ENCODE data around the gene WDR31. TPM values are rescaled to one million over a fixed set of nuclear protein-coding genes. Genes with fewer than 3 reads are reported as not detected.

WDR31 gene
- polyA plus RNA-seq, 1 donor (not counting 4 experiments of a cell fraction or from before 2014, with no cell fraction given) = 0.94 TPM

GRCh38 chr9:113266174-113266573, 73.9 kb downstream of the WDR31 start:
- TF ChIP-seq CTCF (optimal IDR thresholded peaks at IDR 0.05 in 1 of 3, IDR thresholded peaks at IDR 0.05 in 1 of 3, conservative IDR thresholded peaks at IDR 0.05 in 1 of 3; ENCODE audit: extremely low read depth in 1 of 3, insufficient read depth in 2 of 3, low read length in 3 of 3) (no peak), EZH2 (IDR thresholded peaks at IDR 0.05; ENCODE audit: low read length) (no peak)
- Histone ChIP-seq H3K4me2 (ENCODE audit: control insufficient read depth, extremely low read depth, insufficient read depth, low read depth, low read length) (no peak overlapping the region), H3K9ac (ENCODE audit: control insufficient read depth, extremely low read depth, insufficient read depth, low read length) (no peak overlapping the region), H3K79me2 (ENCODE audit: control insufficient read depth, insufficient read depth, low read length) (no peaks in the 10 kb centered on the region), H3K4me3 (ENCODE audit: control insufficient read depth in 2 of 3, extremely low read depth in 1 of 3, insufficient read depth in 2 of 3, low read depth in 1 of 3, low read length in 3 of 3) (no peak overlapping the region), H2AFZ (ENCODE audit: control insufficient read depth, low read length) (no peak overlapping the region), H3K9me1 (ENCODE audit: control insufficient read depth, extremely low read depth, insufficient read depth, low read length) (no peaks in the 10 kb centered on the region), H3K27ac (ENCODE audit: control insufficient read depth, insufficient read depth, low read length) (no peak overlapping the region), H3K36me3 (ENCODE audit: control insufficient read depth in 2 of 2, extremely low read depth in 1 of 2, insufficient read depth in 2 of 2, low read length in 2 of 2) (peaks cover 9 to 15% of the 10 kb centered on the region in 2 experiments), H3K4me1 (ENCODE audit: control insufficient read depth, extremely low read depth, insufficient read depth, low read length) (no peaks in the 10 kb centered on the region), H3K9me3 (ENCODE audit: control insufficient read depth, low read depth, low read length) (no peaks in the 10 kb centered on the region), H3K27me3 (ENCODE audit: control insufficient read depth, extremely low read depth, insufficient read depth, low read length) (no peaks in the 10 kb centered on the region), H4K20me1 (ENCODE audit: control insufficient read depth, extremely low read depth, insufficient read depth, low read length) (no peaks in the 10 kb centered on the region)
- no peak for FAIRE-seq
- no peak for DNase-seq (ENCODE audit: low read depth, low spot score)
- dilution Hi-C loops (cut with MboI; ENCODE audit: extremely low pct_ligation_motif_present, low sequenced_read_pairs) = no loop called here

Other genes starting within 250 kb of the WDR31 start
- gene SLC31A2, start 189.3 kb downstream of the WDR31 start, polyA plus RNA-seq = 111 to 164 TPM (median 122 TPM) in 3 replicates
- 22.4 to 31.4 TPM (median 22.7 TPM) in 3 replicates for gene FKBP15, start 119.0 kb downstream of the WDR31 start, polyA plus RNA-seq
- gene SLC31A1, start 118.7 kb downstream of the WDR31 start, polyA plus RNA-seq = 15.7 to 21.1 TPM (median 20.3 TPM) in 3 replicates
- gene CDC26, start 64.7 kb downstream of the WDR31 start, polyA plus RNA-seq = 24.0 to 56.8 TPM (median 43.5 TPM) in 3 replicates
- gene PRPF4, start 64.6 kb downstream of the WDR31 start, polyA plus RNA-seq = 22.1 to 46.4 TPM (median 28.8 TPM) in 3 replicates
- 0.10 TPM in 1 of 3 replicates, not detected in the others for gene RNF183, start 36.9 kb downstream of the WDR31 start, polyA plus RNA-seq
- gene BSPRY, start 9.3 kb upstream of the WDR31 start, polyA plus RNA-seq = 0.41 to 0.54 TPM (median 0.54 TPM) in 3 replicates
- 14.7 to 27.9 TPM (median 16.5 TPM) in 3 replicates for gene HDHD3, start 36.7 kb upstream of the WDR31 start, polyA plus RNA-seq
- 6.7 to 9.3 TPM (median 9.0 TPM) in 3 replicates for gene ALAD, start 61.0 kb upstream of the WDR31 start, polyA plus RNA-seq
- 52.0 to 77.2 TPM (median 69.0 TPM) in 3 replicates for gene POLE3, start 70.4 kb upstream of the WDR31 start, polyA plus RNA-seq
- gene C9orf43, start 70.5 kb upstream of the WDR31 start, polyA plus RNA-seq = 0.75 to 0.91 TPM (median 0.89 TPM) in 3 replicates
- gene RGS3, start 123.5 kb upstream of the WDR31 start, polyA plus RNA-seq = 19.6 to 23.9 TPM (median 19.6 TPM) in 3 replicates

All from keratinocyte (primary cell).